22Rv1 (cell line): ENCODE results near the gene ENDOV.

Experiments used
- H3K27ac ChIP-seq: fragments of 450-650 bp; 2 replicates; pipeline ENCODE4 v1.5.1; 2017
- CTCF ChIP-seq: fragments of 450-650 bp; IDR thresholded peaks from 2 replicates; pipeline ENCODE4 v1.5.1; 2017; ENCODE audit warnings: mild to moderate bottlenecking
- ZFX ChIP-seq: fragments of 450-650 bp; IDR thresholded peaks from 2 replicates; pipeline ENCODE4 v1.6.1; 2017; ENCODE audit warnings: antibody characterized with exemption, borderline replicate concordance

The ENDOV gene

GRCh38 chr17:80477647-80478478 lies 62.9 kb downstream of the ENDOV start:
- peak; percentile 53 for TF ChIP-seq CTCF
- TF ChIP-seq ZFX: no peak
- H3K27ac ChIP-seq: no peak overlapping the region

- H3K27ac ChIP-seq: no peak overlapping the region
- TF ChIP-seq CTCF: no peak
These were observed 63.7 kb downstream of the ENDOV start for GRCh38 chr17:80478487-80479245.

- no peak overlapping the region for H3K27ac ChIP-seq
- no peak for TF ChIP-seq ZFX
- no peak for TF ChIP-seq CTCF
These were observed 64.2 kb downstream of the ENDOV start for GRCh38 chr17:80479246-80479566.

- H3K27ac ChIP-seq: no peak overlapping the region
- TF ChIP-seq CTCF (no peak), ZFX (no peak)
These were observed 65.3 kb downstream of the ENDOV start for GRCh38 chr17:80480248-80480647.

GRCh38 chr17:80481284-80482057 lies 66.5 kb downstream of the ENDOV start:
- TF ChIP-seq CTCF (no peak), ZFX (no peak)
- H3K27ac ChIP-seq: no peak overlapping the region

GRCh38 chr17:80482058-80482318 lies 67.0 kb downstream of the ENDOV start:
- H3K27ac ChIP-seq: no peak overlapping the region
- TF ChIP-seq ZFX: no peak
- no peak for TF ChIP-seq CTCF
